GM10266 (cell line): Measurements from ENCODE around the gene AP2B1.

ENCODE experiments used
- DNase-seq: peaks from one replicate; pipeline ENCODE4 v3.0.0; 2012; ENCODE audit errors: extremely low spot score
- CTCF ChIP-seq: IDR thresholded peaks from 2 replicates; pipeline ENCODE4 v1.5.1; 2012; ENCODE audit warnings: mild to moderate bottlenecking, low read depth; ENCODE audit not compliant: control insufficient read depth, insufficient read depth; ENCODE audit errors: missing control alignments

The AP2B1 gene

GRCh38 chr17:35543856-35544255 lies 43.3 kb upstream of the AP2B1 start:
- TF ChIP-seq CTCF = no peak
- no peak for DNase-seq

- DNase-seq = no peak
- TF ChIP-seq CTCF = no peak
Measured at GRCh38 chr17:35545150-35545549, 42.0 kb upstream of the AP2B1 start.

DNA sequence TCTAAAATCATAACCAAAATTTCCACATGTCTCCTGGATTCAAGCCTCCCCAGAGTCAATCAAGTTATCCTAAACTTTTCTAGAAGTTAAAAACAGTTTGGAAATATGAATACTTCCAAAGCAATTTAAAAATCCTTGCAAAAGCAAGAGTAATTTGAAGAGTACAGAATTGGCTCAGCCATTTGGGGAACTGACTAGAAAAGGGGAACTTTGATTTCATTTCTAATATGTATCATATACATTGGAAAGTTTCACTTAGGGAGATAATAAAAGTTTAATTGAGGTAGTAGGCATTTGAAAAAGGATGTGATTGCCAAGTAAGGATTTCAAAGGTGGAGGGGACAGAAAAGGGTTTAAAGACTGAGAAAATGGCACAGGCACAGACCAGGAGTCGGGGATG lies 40.6 kb upstream of the AP2B1 start:
- no peak for DNase-seq
- no peak for TF ChIP-seq CTCF

DNA sequence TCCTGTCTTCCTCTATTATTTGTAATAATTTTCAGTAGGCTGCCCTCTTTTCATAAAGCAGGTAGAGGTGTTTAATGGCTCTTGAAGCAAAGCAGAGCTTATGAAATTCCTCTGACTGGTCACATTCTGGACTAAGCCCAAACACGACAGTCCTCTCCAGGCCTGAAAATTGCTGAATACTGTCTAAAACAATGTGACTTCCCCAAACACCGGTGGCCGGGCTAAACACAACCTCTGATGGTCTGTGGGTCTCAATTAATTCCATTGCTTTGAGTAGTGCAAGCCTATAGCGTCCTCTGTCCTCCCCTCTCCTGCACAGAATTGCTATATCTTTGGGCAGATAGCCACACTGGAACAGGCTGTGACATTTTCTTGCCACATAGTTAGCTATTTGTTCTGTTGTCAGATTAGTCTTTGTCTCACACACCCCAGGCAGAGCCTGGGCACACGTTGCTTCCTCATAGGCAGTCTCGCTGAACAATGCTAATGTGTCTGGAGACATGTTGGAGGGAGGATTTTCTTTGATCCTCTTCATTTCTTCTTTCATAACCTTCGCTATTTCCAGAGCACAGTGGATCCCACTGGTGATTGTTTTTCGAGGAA lies 38.8 kb upstream of the AP2B1 start:
- no peak for DNase-seq
- no peak for TF ChIP-seq CTCF

- DNase-seq = no peak
- TF ChIP-seq CTCF = no peak
Measured at GRCh38 chr17:35548978-35549377, 38.1 kb upstream of the AP2B1 start.

- TF ChIP-seq CTCF = no peak
- no peak for DNase-seq
Measured at GRCh38 chr17:35553310-35553709, 33.8 kb upstream of the AP2B1 start.

GRCh38 chr17:35554668-35555067 lies 32.5 kb upstream of the AP2B1 start:
- no peak for TF ChIP-seq CTCF
- DNase-seq = no peak
